ENCODE measurements around the gene CKAP4. TPM values are rescaled to one million over a fixed set of nuclear protein-coding genes. Genes with fewer than 3 reads are reported as not detected.

The CKAP4 gene
- total and polyA plus RNA-seq, 12 donors: 12.9 to 63.2 (median 45.5) TPM

GRCh38 chr12:106251631-106252455 is 4.0 kb upstream of the CKAP4 start:
- H3K4me3 ChIP-seq: no peak overlapping the region
- ATAC-seq: no peak
- H3K27ac ChIP-seq: no peak overlapping the region
- H3K36me3 ChIP-seq: no peaks in the 10 kb centered on the region
- 70 to 71% methylated on average over 6 of the region's 6 CpGs for WGBS, 2 donors
- intact Hi-C loops (cut with DNase I): no loop called here
- H3K27me3 ChIP-seq: no peaks in the 10 kb centered on the region
- H3K9me3 ChIP-seq: no peaks in the 10 kb centered on the region
- DNase-seq: no peak
- TF ChIP-seq CTCF (IDR thresholded peaks at IDR 0.05): no peak
- H3K4me1 ChIP-seq: peaks cover 0 to 23% (median 11%) of the 10 kb centered on the region in 9 donors

- intact Hi-C loops (cut with DNase I): loop anchor here in 8 of 10 donors (5.0 to 10.0 kb wide), 4 partner anchors 33 to 93 kb away; partner anchors contain the start of gene TCP11L2 (in 7 of the 8)
- Histone ChIP-seq H3K27ac (peak overlapping the region in 9 of 10 donors; percentile 44 to 100 (median 99)), H3K4me3 (no peak overlapping the region), H3K4me1 (peaks cover 14 to 46% (median 33%) of the 10 kb centered on the region in 9 donors), H3K36me3 (peaks cover 0 to under 1% (median 0%) of the 10 kb centered on the region in 9 donors), H3K9me3 (no peaks in the 10 kb centered on the region), H3K27me3 (no peaks in the 10 kb centered on the region)
- no peak for TF ChIP-seq CTCF (IDR thresholded peaks at IDR 0.05)
- ATAC-seq (no peak), DNase-seq (no peak)
- WGBS, 2 donors: 66 to 70% methylated on average over 5 of the region's 5 CpGs
Measured at GRCh38 chr12:106249411-106250135, 1.8 kb upstream of the CKAP4 start.

GRCh38 chr12:106248846-106249371 is 1.1 kb upstream of the CKAP4 start:
- ATAC-seq (peak in 4 of 8 donors; percentile 3 to 27 (median 8)), DNase-seq (peak in 1 of 2 donors; percentile 16)
- Histone ChIP-seq H3K27me3 (no peaks in the 10 kb centered on the region), H3K36me3 (peaks cover 0 to 7% (median 0%) of the 10 kb centered on the region in 9 donors), H3K27ac (peak overlapping the region; percentile 97 to 100 (median 99)), H3K4me3 (peak overlapping the region; percentile 67 to 98 (median 89)), H3K9me3 (no peaks in the 10 kb centered on the region), H3K4me1 (peaks cover 14 to 52% (median 40%) of the 10 kb centered on the region in 9 donors)
- WGBS, 2 donors: 25 to 29% methylated on average over 12 of the region's 12 CpGs
- intact Hi-C loops (cut with DNase I): loop anchor here in 8 of 10 donors (5.0 to 10.0 kb wide), 4 partner anchors 33 to 93 kb away; partner anchors contain the start of gene TCP11L2 (in 7 of the 8)
- TF ChIP-seq CTCF (IDR thresholded peaks at IDR 0.05): no peak

All from heart right ventricle (tissue), 16 donors.